H9 (cell line): ENCODE results near the gene NT5C3A. TPM values are rescaled to one million over a fixed set of nuclear protein-coding genes. Genes with fewer than 3 reads are reported as not detected.

Source experiments
- DNase-seq: peaks from one replicate; pipeline ENCODE4 v3.0.0-alpha.2; 2017
- H2AFZ ChIP-seq: one replicate; pipeline ENCODE4 v1.6.1; 2013; ENCODE audit warnings: mild to moderate bottlenecking, low read length, control low read depth, moderate library complexity
- H2AK5ac ChIP-seq: 2 replicates; pipeline ENCODE4 v1.6.1; 2013; ENCODE audit warnings: low read length, control low read depth, mixed read lengths; ENCODE audit not compliant: insufficient read length
- H2BK120ac ChIP-seq: one replicate; pipeline ENCODE4 v1.6.1; 2013; ENCODE audit warnings: low read depth, mild to moderate bottlenecking, low read length, control low read depth, inconsistent platforms; ENCODE audit not compliant: poor library complexity, severe bottlenecking
- H2BK12ac ChIP-seq: 2 replicates; pipeline ENCODE4 v1.6.1; 2013; ENCODE audit warnings: low read length, control low read depth, mixed read lengths, low read depth; ENCODE audit not compliant: insufficient read length
- H2BK15ac ChIP-seq: 2 replicates; pipeline ENCODE4 v1.6.1; 2013; ENCODE audit warnings: low read depth, low read length, control low read depth
- H2BK20ac ChIP-seq: one replicate; pipeline ENCODE4 v1.6.1; 2013; ENCODE audit warnings: low read depth, mild to moderate bottlenecking, low read length, control low read depth, inconsistent platforms; ENCODE audit not compliant: poor library complexity, severe bottlenecking
- H2BK5ac ChIP-seq: 2 replicates; pipeline ENCODE4 v1.6.1; 2013; ENCODE audit warnings: low read length, control low read depth, mixed read lengths; ENCODE audit not compliant: insufficient read length
- H3K14ac ChIP-seq: 2 replicates; pipeline ENCODE4 v1.6.1; 2013; ENCODE audit warnings: low read length, control low read depth; ENCODE audit not compliant: insufficient read depth
- H3K18ac ChIP-seq: 2 replicates; pipeline ENCODE4 v1.6.1; 2013; ENCODE audit warnings: low read depth, mild to moderate bottlenecking, mixed read lengths, low read length, control low read depth; ENCODE audit not compliant: insufficient read length
- H3K23ac ChIP-seq: 2 replicates; pipeline ENCODE4 v1.6.1; 2013; ENCODE audit warnings: low read length, control low read depth, mixed read lengths, low read depth; ENCODE audit not compliant: insufficient read length
- H3K23me2 ChIP-seq: 2 replicates; pipeline ENCODE4 v1.6.1; 2013; ENCODE audit warnings: low read depth, mild to moderate bottlenecking, mixed read lengths, low read length, control low read depth; ENCODE audit not compliant: insufficient read length, poor library complexity, severe bottlenecking
- H3K27ac ChIP-seq: 2 replicates; pipeline ENCODE4 v1.5.1; 2013; ENCODE audit warnings: low read length, control low read depth, mixed read lengths, low read depth; ENCODE audit not compliant: insufficient read length
- H3K27me3 ChIP-seq: 2 replicates; pipeline ENCODE4 v1.6.1; 2013; ENCODE audit warnings: low read length, control low read depth, inconsistent platforms; ENCODE audit not compliant: insufficient read depth
- H3K4ac ChIP-seq: 2 replicates; pipeline ENCODE4 v1.6.1; 2013; ENCODE audit warnings: low read depth, mild to moderate bottlenecking, control low read depth, inconsistent platforms, low read length, moderate library complexity
- H3K4me1 ChIP-seq: 2 replicates; pipeline ENCODE4 v1.6.1; 2013; ENCODE audit warnings: low read length, control low read depth, inconsistent platforms; ENCODE audit not compliant: insufficient read depth
- H3K4me2 ChIP-seq: 2 replicates; pipeline ENCODE4 v1.6.1; 2013; ENCODE audit warnings: low read length, control low read depth, mixed read lengths; ENCODE audit not compliant: insufficient read length, insufficient read depth
- H3K56ac ChIP-seq: 2 replicates; pipeline ENCODE4 v1.6.1; 2013; ENCODE audit warnings: low read depth, mild to moderate bottlenecking, mixed read lengths, low read length, control low read depth; ENCODE audit not compliant: insufficient read length
- H3K79me1 ChIP-seq: 2 replicates; pipeline ENCODE4 v1.6.1; 2013; ENCODE audit warnings: low read depth, mild to moderate bottlenecking, moderate library complexity, low read length, control low read depth, inconsistent platforms; ENCODE audit not compliant: insufficient read depth, poor library complexity, severe bottlenecking
- H3K79me2 ChIP-seq: 2 replicates; pipeline ENCODE4 v1.6.1; 2013; ENCODE audit warnings: low read length, control low read depth, inconsistent platforms; ENCODE audit not compliant: insufficient read depth
- H3K9ac ChIP-seq: 2 replicates; pipeline ENCODE4 v1.6.1; 2013; ENCODE audit warnings: low read length, control low read depth, mixed read lengths; ENCODE audit not compliant: insufficient read length; ENCODE audit errors: extremely low read depth
- H3K9me3 ChIP-seq: one replicate; pipeline ENCODE4 v1.6.1; 2013; ENCODE audit warnings: low read depth, low read length, inconsistent platforms; ENCODE audit not compliant: control insufficient read depth
- H3T11ph ChIP-seq: one replicate; pipeline ENCODE4 v1.6.1; 2013; ENCODE audit warnings: mild to moderate bottlenecking, low read length, control low read depth, inconsistent platforms
- H4K20me1 ChIP-seq: one replicate; pipeline ENCODE4 v1.6.1; 2013; ENCODE audit not compliant: control insufficient read depth, insufficient read length, insufficient read depth
- H4K5ac ChIP-seq: 2 replicates; pipeline ENCODE4 v1.6.1; 2013; ENCODE audit warnings: low read depth, mild to moderate bottlenecking, mixed read lengths, low read length, control low read depth; ENCODE audit not compliant: insufficient read length
- H4K8ac ChIP-seq: replicated peaks from 2 replicates; pipeline ENCODE4 v1.6.1; 2013; ENCODE audit warnings: low read length, control low read depth, mixed read lengths, low read depth; ENCODE audit not compliant: insufficient read length
- H4K91ac ChIP-seq: 2 replicates; pipeline ENCODE4 v1.6.1; 2013; ENCODE audit warnings: low read depth, mild to moderate bottlenecking, moderate library complexity, mixed read lengths, low read length, control low read depth; ENCODE audit not compliant: insufficient read length
- H3K27ac Mint-ChIP-seq, 3 experiments: 2 replicates in 2 of 3; 3 replicates in 1 of 3; pipeline ENCODE4 v1.8.0; 2020 to 2021; ENCODE audit warnings: mixed read lengths in 3 of 3, mild to moderate bottlenecking in 1 of 3, moderate library complexity in 1 of 3
- H3K27me3 Mint-ChIP-seq: 2 replicates; pipeline ENCODE4 v1.8.0; 2021; ENCODE audit warnings: low read depth, mild to moderate bottlenecking, moderate library complexity, mixed read lengths
- H3K36me3 Mint-ChIP-seq, 3 experiments: 2 replicates in 2 of 3; 3 replicates in 1 of 3; pipeline ENCODE4 v1.8.0; 2020 to 2021; ENCODE audit warnings: low read depth in 3 of 3, mixed read lengths in 3 of 3; ENCODE audit not compliant: insufficient read depth in 1 of 3
- H3K4me1 Mint-ChIP-seq, 2 experiments: 2 replicates each; pipeline ENCODE4 v1.8.0; 2020; ENCODE audit warnings: mixed read lengths in 2 of 2
- H3K4me3 Mint-ChIP-seq, 2 experiments: 2 replicates in 1 of 2; 3 replicates in 1 of 2; pipeline ENCODE4 v1.8.0; 2020 to 2021; ENCODE audit warnings: mild to moderate bottlenecking in 2 of 2, mixed read lengths in 2 of 2, moderate library complexity in 1 of 2
- H3K9me3 Mint-ChIP-seq, 2 experiments: 2 replicates in 1 of 2; 3 replicates in 1 of 2; pipeline ENCODE4 v1.8.0; 2020; ENCODE audit warnings: mild to moderate bottlenecking in 2 of 2, mixed read lengths in 2 of 2, moderate library complexity in 1 of 2
- WGBS: extraction: QIAGEN DNeasy Blood & Tissue Kit; methylation state at CpG from one replicate; pipeline ENCODE4 v1.1.7; 2013; ENCODE audit warnings: missing lambda C conversion rate, low lambda C conversion rate, mixed read lengths; ENCODE audit not compliant: insufficient read length; ENCODE audit errors: extremely low coverage; 5-methylcytosine and 5-hydroxymethylcytosine counted together
- total RNA-seq: library from RNA; stranded (reverse); gene quantifications from 2 replicates; pipeline ENCODE4 v1.2.1, GENCODE V29; 2021
- TF ChIP-seq, protein P1 (sequence below): fragments of 200-600 bp; sonication (generic); conservative IDR thresholded peaks from 3 replicates; pipeline ENCODE4 v1.8.0; 2021; ENCODE audit warnings: antibody characterized with exemption, mild to moderate bottlenecking

The NT5C3A gene
- total RNA-seq, 1 experiment from 2014 or later: 22.1 TPM

DNA sequence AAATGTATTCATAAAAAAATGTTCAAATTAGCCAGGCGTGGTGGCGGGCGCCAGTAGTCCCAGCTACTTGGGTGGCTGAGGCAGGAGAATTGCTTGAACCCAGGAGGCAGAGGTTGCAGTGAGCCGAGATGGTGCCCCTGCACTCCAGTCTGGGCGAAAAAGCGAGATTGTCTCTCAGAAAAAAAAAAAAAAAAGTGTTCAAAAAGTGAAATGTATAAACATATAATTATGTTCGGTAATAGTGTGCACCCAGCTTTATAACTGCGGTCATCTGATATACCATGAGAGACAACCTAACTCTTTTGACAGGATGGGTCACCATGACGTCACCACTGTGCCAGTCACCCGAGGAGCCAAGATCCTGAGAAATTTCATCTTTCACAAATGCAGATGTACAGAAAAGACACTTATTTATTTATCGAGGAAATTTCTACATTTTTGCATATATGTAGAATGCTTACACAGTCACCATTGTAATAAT is 47.2 kb upstream of the NT5C3A start:
- H3K4ac ChIP-seq: no peak overlapping the region
- H3K79me1 ChIP-seq: peaks cover 9% of the 10 kb centered on the region
- no peak overlapping the region for H3K23ac ChIP-seq
- H3K4me1 Mint-ChIP-seq: peaks cover 17% of the 10 kb centered on the region in 2 experiments
- peaks cover 3% of the 10 kb centered on the region for H3K4me1 ChIP-seq
- H2BK120ac ChIP-seq: no peak overlapping the region
- H2AFZ ChIP-seq: no peak overlapping the region
- H3K9me3 ChIP-seq: no peaks in the 10 kb centered on the region
- no CpG with 5 or more reads among the region's 11 CpGs for WGBS
- no peak overlapping the region for H2BK15ac ChIP-seq
- H4K5ac ChIP-seq: no peak overlapping the region
- no peak overlapping the region for H3K14ac ChIP-seq
- no peak overlapping the region for H2BK5ac ChIP-seq
- peak overlapping the region; percentile 57 for H3K4me2 ChIP-seq
- no peak overlapping the region for H3K56ac ChIP-seq
- no peak for DNase-seq
- peaks cover 3% of the 10 kb centered on the region for H3K23me2 ChIP-seq
- no peak overlapping the region for H4K8ac ChIP-seq
- peaks cover 2% of the 10 kb centered on the region; the same call in 1 of the 2 replicates for H3K79me2 ChIP-seq
- no peak overlapping the region for H2BK20ac ChIP-seq
- H3K4me3 Mint-ChIP-seq: peak overlapping the region; percentile 66 to 78
- H4K20me1 ChIP-seq: no peaks in the 10 kb centered on the region
- H3K9ac ChIP-seq: no peak overlapping the region
- no peaks in the 10 kb centered on the region for H3K36me3 Mint-ChIP-seq
- H4K91ac ChIP-seq: no peak overlapping the region
- no peak overlapping the region for H3K27ac Mint-ChIP-seq
- no peak overlapping the region for H3K27ac ChIP-seq
- H3K18ac ChIP-seq: no peak overlapping the region
- H3T11ph ChIP-seq: no peak overlapping the region
- H3K9me3 Mint-ChIP-seq: no peaks in the 10 kb centered on the region
- no peak overlapping the region for H2AK5ac ChIP-seq
- peaks cover 3% of the 10 kb centered on the region; the same call in 1 of the 2 replicates for H3K27me3 ChIP-seq
- TF ChIP-seq, protein P1, sequence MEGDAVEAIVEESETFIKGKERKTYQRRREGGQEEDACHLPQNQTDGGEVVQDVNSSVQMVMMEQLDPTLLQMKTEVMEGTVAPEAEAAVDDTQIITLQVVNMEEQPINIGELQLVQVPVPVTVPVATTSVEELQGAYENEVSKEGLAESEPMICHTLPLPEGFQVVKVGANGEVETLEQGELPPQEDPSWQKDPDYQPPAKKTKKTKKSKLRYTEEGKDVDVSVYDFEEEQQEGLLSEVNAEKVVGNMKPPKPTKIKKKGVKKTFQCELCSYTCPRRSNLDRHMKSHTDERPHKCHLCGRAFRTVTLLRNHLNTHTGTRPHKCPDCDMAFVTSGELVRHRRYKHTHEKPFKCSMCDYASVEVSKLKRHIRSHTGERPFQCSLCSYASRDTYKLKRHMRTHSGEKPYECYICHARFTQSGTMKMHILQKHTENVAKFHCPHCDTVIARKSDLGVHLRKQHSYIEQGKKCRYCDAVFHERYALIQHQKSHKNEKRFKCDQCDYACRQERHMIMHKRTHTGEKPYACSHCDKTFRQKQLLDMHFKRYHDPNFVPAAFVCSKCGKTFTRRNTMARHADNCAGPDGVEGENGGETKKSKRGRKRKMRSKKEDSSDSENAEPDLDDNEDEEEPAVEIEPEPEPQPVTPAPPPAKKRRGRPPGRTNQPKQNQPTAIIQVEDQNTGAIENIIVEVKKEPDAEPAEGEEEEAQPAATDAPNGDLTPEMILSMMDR: no peak
- H3K27me3 Mint-ChIP-seq: peaks cover 50% of the 10 kb centered on the region
- H2BK12ac ChIP-seq: no peak overlapping the region
